Right hindlimb (tissue), 1 donor: ENCODE measurements around the gene TNNI3.

Experiments
- DNase-seq: peaks from one replicate; pipeline ENCODE4 v3.0.0-alpha.2; 2018

The TNNI3 gene

DNA sequence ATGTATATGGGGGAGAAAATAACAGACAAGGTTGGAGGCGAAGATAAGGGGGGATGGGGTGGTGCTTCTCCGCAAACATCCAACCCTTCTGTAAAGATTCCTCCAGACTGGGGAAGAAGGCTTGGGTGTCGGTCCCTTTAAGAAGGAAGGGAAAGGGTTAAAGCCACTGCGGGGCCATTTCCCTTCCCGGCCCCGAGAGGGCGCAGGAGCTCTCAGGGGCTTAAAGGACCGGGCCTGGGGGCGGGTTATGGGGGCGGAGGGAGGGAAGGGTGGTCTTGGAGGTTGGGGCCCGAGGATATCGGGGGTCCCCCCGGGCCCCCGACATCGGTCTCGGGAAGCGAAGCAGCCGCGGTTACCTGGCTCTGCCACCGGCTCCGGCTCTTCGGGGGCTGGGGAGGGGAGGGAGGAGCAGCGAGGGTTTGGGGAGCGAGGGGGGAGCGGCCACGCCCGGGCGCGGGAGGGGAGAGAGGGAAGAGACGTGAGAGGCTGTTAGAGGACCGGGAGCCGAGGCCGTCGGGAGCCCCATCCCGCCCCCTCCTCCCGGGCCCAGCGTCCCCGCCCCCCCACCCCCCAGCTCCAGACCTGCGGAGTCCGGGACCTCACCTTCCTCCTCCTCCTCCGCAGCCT lies 11.3 kb downstream of the TNNI3 start:
- DNase-seq: no peak

DNA sequence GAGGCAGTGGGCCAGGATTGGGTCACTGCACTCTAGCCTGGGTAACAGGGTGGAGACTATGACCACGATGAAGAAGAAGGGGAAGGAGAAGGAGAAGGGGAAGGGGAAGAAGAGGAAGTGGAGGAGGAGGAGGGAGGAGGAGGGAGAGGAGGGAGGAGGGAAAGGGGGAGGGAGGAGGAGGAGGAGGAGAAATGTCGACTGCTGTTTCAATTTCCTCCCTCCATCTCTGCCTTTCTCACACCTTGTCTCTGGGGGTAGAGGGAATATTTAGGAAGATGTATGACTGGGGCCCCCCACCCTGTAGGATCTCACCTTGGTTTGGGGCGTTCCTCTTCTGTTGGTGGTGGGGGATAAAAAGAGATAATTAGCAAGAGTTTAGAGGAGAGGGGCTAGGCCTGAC lies 12.3 kb downstream of the TNNI3 start:
- DNase-seq: no peak

DNA sequence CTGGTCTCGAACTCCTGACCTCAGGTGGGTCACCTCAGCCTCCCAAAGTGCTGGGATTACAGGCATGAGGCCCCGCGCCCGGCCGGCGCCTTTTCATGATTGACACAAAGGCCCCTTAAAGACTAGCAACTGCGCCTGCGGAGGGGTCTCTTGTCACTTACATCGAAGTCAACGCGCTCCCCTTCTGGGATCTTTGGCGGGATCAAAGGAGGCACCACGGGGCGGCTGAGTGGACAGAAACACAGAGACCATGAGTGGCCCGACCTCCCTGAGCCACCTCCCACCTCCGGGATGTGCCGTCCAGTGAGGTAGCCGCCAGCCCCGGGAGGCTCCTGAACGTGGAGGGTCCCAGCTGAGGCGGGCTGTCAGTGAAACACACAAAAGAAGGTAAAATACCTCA lies 15.8 kb downstream of the TNNI3 start:
- DNase-seq: peak; percentile 21

DNA sequence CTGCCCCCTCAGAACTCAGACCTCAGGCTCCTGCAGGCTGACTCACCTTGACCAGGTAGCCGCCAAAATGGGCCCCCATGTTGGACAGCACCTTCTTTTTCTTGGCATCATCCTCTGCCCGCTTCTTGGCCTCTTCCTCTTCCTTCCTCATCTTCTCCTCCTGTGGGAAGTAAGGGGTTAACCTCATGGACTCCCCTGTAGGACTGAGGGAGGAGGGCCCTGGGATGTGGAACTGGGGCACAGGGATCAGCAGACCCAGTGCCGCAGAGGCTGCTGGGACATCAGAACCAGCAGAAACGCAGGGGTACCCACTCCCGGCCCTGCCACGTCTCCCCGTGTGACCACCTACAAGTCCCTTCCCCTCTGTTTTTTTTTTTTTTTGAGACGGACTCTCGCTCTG lies 19.6 kb downstream of the TNNI3 start:
- no peak for DNase-seq

DNA sequence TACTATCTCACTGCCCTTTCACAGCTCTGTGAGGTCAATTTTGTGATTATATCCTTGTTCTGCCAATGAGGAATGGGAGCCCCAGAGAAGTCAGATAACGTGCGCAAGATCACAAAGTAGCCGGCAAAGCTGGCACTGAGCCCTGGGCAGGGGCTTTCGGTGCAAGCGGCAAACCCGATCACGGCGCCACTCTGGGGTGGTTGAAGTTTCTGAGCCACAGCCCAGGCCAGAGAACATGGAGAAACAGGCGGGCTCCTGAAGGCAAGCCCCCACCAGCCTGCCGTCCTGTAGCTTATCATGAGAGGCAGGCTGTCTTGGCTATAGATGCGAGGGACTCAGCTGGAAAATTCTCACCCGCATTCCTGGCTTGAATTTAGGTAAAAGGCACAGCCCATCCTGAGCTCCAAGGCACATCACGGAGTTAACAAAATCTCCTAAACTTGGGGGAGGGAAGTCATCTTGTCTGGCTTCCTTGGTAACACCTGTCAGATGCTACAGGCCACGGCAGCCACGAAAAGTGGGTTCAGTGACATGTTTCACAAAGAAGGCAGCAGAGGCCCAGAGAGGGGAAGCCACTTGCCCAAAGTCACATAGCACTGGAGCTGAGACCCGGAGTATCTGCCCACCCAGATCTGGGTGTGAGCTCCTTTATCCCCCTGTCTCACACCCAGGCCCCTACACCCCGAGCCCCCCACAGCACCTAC lies 21.0 kb downstream of the TNNI3 start:
- DNase-seq: no peak

DNA sequence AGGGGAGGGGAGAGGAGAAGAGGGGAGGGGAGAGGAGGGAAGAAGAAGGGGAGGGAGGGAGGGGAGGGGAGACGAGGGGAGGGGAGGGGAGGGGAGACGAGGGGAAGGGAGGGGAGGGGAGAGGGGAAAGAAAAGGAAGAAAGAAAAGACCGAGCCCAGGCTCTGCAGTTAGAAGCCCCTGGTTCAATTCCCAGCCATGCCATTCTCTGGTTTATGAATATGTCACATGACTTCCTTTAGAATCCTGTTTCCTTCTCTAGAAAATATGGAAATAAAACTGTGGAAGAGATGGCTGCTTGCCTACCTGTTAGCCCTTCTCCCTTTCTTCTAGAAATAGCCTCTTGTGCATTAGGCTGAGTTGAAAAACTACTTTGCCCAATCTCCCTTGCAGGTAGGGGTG lies 22.8 kb downstream of the TNNI3 start:
- DNase-seq: no peak

DNA sequence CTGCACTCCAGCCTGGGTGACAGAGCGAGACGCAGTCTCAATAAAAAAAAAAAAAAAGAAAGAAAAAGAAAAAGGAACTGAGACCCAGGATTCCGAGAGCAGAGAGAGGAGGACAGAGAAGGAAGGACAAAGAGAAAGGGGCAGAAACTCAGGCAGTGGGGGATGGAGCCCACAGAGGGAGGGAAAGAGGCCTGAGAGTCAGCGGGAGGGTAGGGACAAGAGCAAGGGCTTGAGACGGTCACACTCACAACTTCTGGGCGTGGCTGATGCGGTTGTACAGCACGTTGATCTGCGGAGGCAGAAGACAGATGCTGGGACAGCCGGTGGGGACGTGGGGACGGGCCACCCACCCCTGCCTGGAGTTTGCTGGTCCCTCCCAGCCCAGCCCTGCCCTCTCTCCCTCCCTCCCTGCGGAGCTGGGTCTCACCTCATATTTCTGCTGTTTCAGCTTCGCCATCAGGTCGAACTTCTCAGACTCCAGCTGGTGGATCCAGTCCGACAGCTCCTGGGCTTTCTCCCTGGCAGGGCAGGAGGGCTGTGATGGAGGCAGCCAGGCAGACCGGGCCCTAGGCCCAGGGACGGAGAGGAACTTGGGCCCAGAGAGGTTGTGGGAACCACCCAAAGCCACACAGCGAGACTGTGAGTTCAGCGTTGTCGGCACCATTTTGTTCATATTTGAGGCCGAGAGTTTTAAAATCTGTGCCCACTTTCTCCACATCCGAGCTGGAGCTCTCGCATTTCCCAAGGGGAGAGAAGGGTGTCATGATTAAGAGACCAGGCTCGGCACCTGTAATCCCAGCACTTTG lies 23.7 kb downstream of the TNNI3 start:
- DNase-seq: no peak

DNA sequence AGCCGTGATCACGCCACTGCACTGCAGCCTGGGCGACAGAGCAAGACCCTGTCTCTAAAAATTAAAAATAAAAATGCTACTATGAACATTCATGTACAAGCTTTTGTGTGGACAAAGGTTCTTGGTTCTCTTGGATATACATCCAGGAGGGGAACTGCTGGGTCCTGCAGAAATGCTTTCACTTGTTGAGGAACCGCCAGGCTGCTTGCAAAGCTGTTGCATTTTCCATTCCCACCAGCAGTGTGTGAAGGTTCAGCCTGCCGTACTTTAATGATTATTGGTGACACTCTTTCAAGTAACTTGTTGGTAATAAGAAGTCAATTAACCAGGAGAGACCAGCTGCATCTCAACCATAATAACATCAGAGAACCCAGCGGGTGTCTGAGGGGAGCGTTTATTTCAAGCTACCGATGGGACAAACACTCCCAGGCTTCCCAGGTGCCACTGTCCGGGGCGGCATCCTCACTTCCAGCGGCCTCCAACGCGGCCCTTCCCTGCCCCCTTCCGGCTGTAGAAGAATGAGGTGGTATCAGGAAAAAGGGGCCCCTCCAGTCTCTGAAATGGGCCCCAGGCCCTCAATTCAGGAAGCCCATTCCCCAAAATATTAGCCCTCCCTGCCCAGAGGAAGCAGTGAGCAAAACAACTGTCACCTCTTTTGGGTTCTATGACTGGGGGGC lies 24.9 kb downstream of the TNNI3 start:
- DNase-seq: no peak

DNA sequence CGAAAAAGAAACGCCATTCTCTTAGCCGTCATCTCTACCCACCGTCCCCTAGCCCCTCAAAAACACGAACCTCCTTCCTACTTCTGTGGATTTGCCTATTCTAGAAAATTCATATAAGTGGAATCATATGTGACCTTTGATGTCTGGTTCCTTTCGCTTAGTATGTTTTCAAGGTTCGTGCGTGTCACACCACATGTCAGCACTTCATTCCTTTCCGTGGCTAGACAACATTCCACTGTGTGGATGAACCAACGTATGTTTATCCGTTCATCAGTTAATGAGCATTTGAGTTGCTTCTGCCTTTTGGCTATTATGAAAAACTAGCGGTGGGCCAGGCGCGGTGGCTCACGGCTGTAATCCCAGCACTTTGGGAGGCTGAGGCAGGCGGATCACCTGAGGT lies 26.1 kb downstream of the TNNI3 start:
- DNase-seq: no peak

DNA sequence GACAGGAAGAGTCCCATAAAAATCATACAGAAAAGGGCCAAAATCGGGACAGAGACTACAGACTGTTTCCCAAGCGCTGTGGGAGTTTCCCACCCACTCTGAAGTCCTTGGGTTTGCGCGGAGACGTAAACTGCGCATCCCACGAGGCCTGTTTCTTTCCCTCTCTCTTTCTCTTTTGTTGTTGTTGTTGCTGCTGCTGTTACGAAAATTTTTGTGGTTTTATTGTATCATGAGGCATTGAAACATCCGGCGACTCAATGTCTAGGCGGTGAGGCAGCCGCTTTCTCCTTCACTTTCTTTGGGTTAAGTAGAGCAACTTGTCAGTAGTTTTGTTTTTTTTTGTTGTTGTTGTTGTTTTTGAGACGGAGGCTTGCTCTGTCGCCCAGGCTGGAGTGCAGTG lies 38.5 kb downstream of the TNNI3 start:
- DNase-seq: no peak

DNA sequence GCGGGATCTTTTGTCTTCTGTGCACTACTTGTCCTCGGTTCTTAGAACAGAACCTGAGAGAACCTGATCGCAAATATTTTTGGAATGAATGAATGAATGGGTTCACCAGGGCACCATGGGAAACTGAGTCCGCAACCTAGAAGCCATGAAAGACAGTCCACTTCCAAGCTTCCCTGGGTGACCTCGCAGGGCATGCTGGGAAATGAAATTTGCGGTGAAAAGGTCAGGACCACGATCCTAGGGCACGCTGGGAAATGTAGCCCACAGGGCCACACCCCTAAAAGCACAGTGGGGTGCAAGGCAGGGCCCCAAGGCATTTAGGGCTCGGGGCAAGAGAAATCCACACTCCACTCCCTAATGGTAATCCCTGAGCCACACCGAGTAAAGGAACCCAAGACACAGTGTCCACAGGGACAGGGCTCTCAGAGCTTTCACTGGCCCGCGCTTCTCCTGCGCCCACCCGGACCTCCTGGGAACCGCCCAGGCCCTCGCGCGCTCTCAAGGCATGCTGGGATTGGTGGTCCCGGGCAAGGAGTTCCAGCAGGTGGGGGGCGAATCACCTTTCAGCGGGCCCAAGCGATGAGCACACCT lies 39.0 kb downstream of the TNNI3 start:
- DNase-seq: peak; percentile 54

DNA sequence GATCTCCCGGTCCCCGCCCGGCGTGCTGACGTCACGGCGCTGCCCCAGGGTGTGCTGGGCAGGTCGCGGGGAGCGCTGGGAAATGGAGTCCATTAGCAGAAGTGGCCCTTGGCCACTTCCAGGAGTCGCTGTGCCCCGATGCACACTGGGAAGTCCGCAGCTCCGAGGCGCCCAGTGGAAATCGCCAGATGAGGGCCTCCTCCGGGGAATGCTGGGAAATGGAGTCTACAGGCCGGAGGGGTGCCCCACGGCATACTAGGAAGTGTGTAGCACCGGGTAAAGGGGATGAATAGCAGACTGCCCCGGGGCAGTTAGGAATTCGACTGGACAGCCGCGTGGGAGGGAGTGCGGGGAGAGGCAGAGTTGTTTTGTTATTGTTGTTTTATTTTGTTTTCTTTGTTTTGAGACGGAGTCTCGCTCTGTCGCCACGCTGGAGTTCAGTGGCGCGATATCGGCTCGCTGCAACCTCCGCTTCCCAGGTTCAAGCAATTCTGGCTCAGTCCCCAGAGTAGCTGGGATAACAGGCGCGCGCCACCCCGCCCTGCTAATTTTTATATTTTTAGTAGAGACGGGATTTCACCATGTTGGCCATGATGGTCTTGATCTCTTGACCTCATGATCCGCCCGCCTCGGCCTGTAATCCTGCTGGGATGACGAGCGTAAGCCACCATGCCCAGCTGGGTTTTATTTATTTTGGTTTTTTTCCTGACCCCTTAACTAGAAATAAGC lies 39.7 kb downstream of the TNNI3 start:
- DNase-seq: peak; percentile 99

DNA sequence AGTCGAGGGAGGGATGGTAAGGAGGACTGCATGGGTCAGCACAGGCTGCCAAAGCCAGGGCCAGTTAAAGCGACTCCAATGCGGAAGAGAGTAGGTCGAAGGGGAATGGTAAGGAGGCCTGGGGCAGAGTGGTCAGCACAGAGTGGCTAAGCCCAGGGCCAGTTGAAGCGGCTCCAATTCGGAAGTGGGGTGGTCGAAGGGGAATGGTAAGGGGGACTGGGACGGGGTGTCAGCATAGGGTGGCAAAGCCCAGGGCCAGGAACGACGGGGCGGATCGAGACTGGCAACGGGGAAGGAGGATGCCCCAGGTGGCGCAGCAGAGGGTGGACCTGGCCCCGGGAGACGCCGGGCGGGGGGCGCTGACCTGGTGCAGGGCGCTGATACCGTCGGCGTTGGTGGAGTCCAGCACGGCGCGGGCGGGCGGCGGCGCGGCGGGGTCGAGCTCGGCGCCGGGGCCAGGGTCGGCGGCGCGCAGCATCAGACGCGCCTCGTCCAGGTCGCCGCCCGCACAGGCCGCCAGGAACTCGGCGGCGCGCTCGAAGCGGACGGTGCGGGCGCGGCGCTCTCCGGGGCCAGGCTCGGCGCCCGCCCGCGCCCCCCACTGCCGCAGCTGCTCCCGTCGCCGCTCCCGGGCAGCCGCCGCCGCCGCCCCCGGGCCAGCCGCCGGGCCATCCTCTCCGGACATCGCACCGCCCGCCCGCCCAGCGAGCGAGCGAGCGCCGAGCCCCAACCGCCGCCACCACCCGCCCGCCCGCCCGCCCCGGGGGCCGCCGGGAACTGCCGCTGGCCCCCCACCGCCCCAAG lies 40.5 kb downstream of the TNNI3 start, which contains the start of gene PPP1R12C:
TSS of gene PPP1R12C (minus strand) at position 779 of the 804 bp plus-strand sequence. CDS start at position 685, 94 bp downstream.
- DNase-seq: peak; percentile 52

DNA sequence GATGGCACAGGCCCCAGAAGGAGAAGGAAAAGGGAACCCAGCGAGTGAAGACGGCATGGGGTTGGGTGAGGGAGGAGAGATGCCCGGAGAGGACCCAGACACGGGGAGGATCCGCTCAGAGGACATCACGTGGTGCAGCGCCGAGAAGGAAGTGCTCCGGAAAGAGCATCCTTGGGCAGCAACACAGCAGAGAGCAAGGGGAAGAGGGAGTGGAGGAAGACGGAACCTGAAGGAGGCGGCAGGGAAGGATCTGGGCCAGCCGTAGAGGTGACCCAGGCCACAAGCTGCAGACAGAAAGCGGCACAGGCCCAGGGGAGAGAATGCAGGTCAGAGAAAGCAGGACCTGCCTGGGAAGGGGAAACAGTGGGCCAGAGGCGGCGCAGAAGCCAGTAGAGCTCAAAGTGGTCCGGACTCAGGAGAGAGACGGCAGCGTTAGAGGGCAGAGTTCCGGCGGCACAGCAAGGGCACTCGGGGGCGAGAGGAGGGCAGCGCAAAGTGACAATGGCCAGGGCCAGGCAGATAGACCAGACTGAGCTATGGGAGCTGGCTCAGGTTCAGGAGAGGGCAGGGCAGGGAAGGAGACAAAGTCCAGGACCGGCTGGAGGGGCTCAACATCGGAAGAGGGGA lies 41.2 kb downstream of the TNNI3 start:
- DNase-seq: peak; percentile 76

DNA sequence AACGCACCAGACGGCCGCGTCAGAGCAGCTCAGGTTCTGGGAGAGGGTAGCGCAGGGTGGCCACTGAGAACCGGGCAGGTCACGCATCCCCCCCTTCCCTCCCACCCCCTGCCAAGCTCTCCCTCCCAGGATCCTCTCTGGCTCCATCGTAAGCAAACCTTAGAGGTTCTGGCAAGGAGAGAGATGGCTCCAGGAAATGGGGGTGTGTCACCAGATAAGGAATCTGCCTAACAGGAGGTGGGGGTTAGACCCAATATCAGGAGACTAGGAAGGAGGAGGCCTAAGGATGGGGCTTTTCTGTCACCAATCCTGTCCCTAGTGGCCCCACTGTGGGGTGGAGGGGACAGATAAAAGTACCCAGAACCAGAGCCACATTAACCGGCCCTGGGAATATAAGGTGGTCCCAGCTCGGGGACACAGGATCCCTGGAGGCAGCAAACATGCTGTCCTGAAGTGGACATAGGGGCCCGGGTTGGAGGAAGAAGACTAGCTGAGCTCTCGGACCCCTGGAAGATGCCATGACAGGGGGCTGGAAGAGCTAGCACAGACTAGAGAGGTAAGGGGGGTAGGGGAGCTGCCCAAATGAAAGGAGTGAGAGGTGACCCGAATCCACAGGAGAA lies 42.0 kb downstream of the TNNI3 start:
- peak; percentile 24 for DNase-seq

DNA sequence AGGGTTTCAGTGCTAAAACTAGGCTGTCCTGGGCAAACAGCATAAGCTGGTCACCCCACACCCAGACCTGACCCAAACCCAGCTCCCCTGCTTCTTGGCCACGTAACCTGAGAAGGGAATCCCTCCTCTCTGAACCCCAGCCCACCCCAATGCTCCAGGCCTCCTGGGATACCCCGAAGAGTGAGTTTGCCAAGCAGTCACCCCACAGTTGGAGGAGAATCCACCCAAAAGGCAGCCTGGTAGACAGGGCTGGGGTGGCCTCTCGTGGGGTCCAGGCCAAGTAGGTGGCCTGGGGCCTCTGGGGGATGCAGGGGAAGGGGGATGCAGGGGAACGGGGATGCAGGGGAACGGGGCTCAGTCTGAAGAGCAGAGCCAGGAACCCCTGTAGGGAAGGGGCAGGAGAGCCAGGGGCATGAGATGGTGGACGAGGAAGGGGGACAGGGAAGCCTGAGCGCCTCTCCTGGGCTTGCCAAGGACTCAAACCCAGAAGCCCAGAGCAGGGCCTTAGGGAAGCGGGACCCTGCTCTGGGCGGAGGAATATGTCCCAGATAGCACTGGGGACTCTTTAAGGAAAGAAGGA lies 42.9 kb downstream of the TNNI3 start:
- peak; percentile 22 for DNase-seq

DNA sequence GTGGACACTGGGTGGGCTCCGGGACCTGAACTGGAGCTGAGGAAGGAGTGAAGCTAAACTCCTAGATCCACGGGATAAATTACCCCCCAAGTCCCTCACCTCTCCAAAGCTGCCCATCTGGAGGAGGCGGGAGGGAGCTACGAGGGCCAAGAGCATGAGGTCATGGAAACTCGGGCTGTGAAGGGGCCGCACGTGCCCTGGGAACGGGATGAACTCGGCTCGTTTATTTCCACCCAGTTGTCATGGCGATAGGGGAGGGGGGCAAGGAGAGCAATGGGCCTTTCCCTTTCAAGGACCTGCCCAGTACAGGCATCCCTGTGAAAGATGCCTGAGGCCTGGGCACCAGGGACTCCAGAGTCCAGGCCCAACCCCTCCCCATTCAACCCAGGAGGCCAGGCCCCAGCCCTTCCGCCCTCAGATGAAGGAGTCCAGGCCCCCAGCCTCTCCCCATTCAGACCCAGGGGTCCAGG lies 43.9 kb downstream of the TNNI3 start:
- peak; percentile 96 for DNase-seq

DNA sequence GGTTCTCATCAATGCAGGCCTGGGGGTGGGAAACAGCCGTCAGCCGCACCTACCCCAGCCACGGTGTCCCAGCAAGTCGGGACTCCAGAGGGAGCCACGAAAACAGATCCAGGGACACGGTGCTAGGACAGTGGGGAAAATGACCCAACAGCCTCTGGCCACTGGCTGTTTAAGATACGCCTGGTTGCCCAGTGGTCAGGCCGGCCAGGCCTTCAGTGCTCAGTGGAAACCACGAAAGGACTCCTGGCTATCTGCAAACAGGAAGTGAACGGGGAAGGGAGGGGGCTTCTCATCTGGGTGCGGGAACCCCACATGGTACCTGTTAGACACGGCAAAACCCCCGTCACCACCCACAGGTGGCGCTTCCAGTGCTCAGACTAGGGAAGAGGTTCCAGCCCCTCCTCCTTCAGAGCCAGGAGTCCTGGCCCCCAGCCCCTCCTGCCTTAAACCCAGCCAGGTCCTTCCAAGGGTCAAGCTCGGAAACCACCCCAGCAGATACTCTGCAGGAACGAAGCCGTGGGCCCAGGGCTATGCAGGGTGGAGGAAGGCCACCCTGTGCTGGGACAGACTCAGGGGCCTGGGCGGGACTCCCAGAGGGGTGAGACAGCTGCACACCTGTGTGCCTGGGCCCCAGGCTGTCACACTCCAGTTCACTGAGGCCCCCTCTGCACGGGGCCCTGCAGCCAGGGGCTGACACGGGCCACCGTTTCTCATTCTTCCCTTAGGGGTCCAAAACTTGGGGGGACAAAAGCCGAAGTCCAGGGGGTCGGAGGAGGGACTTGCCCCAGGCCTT lies 44.6 kb downstream of the TNNI3 start:
- DNase-seq: peak; percentile 32

DNA sequence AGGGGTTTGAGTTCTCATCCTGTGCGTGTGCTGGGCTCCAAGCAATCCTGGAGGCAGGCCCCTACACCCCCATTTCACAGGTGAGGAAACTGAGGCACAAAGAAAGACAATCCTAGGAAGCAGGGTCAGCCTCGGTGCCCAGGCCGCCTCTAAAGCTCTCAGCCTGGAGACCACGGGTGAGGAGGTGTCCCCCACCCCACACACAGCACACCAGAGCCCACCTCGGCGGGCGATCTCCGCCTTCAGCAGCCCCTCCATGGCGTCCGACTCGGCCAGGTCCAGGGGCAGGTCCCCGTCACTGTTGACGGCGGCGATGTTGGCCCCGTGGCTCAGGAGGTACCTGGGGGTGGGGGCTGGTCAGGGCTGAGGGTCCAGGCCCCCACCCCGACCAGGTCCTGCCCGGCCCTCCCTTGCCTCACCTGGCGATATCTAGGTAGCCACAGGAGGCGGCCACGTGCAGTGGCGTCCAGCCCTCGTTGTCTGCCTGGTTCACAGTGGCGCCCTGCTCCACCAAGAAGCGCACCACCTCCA lies 45.2 kb downstream of the TNNI3 start:
- DNase-seq: peak; percentile 20
